B cell (primary cell): ENCODE measurements around the gene S100A4. TPM values are rescaled to one million over a fixed set of nuclear protein-coding genes. Genes with fewer than 3 reads are reported as not detected.

Experiments
- ATAC-seq: fragments of 200-7000 bp; cut with Tn5 transposase; one replicate; pipeline ENCODE4 v1.10.0; 2021; ENCODE audit warnings: low read depth, mild to moderate bottlenecking, moderate number of reproducible peaks, moderate library complexity
- CTCF ChIA-PET: fragments of 350-600 bp; sonication (Branson Sonifier 250); formaldehyde crosslinking; loops from one replicate; lab custom pipeline; 2021; ENCODE audit warnings: antibody characterized with exemption, inconsistent platforms; lab: Charles Lee
- POLR2A ChIA-PET: fragments of 350-600 bp; sonication (Branson Sonifier 250); formaldehyde crosslinking; loops from one replicate; lab custom pipeline; 2021; ENCODE audit warnings: antibody characterized with exemption; lab: Charles Lee
- DNase-seq: peaks from one replicate; pipeline ENCODE4 v3.0.0; 2013
- H2AFZ ChIP-seq: 2 replicates; pipeline ENCODE4 v1.6.1; 2012; ENCODE audit warnings: mild to moderate bottlenecking, low read depth, low read length; ENCODE audit not compliant: insufficient read depth, poor library complexity, severe bottlenecking
- H3K27ac ChIP-seq, 2 donors: 1 replicate in 1 of 2; 2 replicates in 1 of 2; pipeline ENCODE4 v1.5.1; 2012 to 2013; ENCODE audit warnings: low read length in 2 of 2, mild to moderate bottlenecking in 2 of 2, moderate library complexity in 1 of 2
- H3K27me3 ChIP-seq, 4 experiments: fragments of 200-600 bp in 1 of 4; sonication (generic) in 1 of 4; replicated peaks in 1 of 4; 1 replicate in 2 of 4; 2 replicates in 2 of 4; pipeline versions ENCODE4 v1.6.1 to v1.7.0; 2013 to 2016; ENCODE audit warnings: low read length in 3 of 4, mild to moderate bottlenecking in 2 of 4, mixed read lengths in 1 of 4, moderate library complexity in 1 of 4; ENCODE audit not compliant: insufficient read depth in 4 of 4, control insufficient read depth in 3 of 4; ENCODE audit errors: control extremely low read depth in 1 of 4
- H3K36me3 ChIP-seq, 2 experiments: replicated peaks in 1 of 2; 1 replicate in 1 of 2; 2 replicates in 1 of 2; pipeline versions ENCODE4 v1.6.1 to v1.7.1; 2013; ENCODE audit warnings: low read length in 1 of 2; ENCODE audit not compliant: insufficient read depth in 2 of 2, control insufficient read depth in 1 of 2; ENCODE audit errors: control extremely low read depth in 1 of 2, extremely low read depth in 1 of 2
- H3K4me1 ChIP-seq, 2 donors: fragments of 200-600 bp in 1 of 2; sonication (generic) in 1 of 2; 1 replicate in 1 of 2; 2 replicates in 1 of 2; pipeline versions ENCODE4 v1.5.1 to v1.6.1; 2013 to 2017; ENCODE audit warnings: low read length in 2 of 2; ENCODE audit not compliant: control insufficient read depth in 2 of 2, insufficient read depth in 2 of 2
- H3K4me2 ChIP-seq: replicated peaks from 2 replicates; pipeline ENCODE3; 2012; ENCODE audit warnings: mild to moderate bottlenecking, low read depth, low read length; ENCODE audit not compliant: poor library complexity, severe bottlenecking
- H3K4me3 ChIP-seq, 5 experiments: fragments of 200-600 bp in 1 of 5; sonication (generic) in 1 of 5; 1 replicate in 3 of 5; 2 replicates in 2 of 5; pipeline versions ENCODE4 v1.5.1 to v1.7.0; 2011 to 2016; ENCODE audit warnings: low read length in 4 of 5, mild to moderate bottlenecking in 4 of 5, low read depth in 2 of 5, control low read depth in 1 of 5, moderate library complexity in 1 of 5; ENCODE audit not compliant: insufficient read depth in 1 of 5; ENCODE audit errors: control extremely low read depth in 1 of 5, extremely low read depth in 1 of 5
- H3K79me2 ChIP-seq: fragments of 200-600 bp; sonication (generic); one replicate; pipeline ENCODE4 v1.6.0; 2016; ENCODE audit warnings: low read length; ENCODE audit not compliant: control insufficient read depth, insufficient read depth
- H3K9ac ChIP-seq: fragments of 200-600 bp; sonication (generic); 2 replicates; pipeline ENCODE4 v1.6.1; 2017; ENCODE audit warnings: mild to moderate bottlenecking, low read length, moderate library complexity
- H3K9me3 ChIP-seq, 3 donors: one replicate each; pipeline versions ENCODE4 v1.6.1 to v1.7.1; 2013; ENCODE audit warnings: low read length in 2 of 3; ENCODE audit not compliant: control insufficient read depth in 2 of 3, insufficient read depth in 1 of 3; ENCODE audit errors: control extremely low read depth in 1 of 3
- H4K20me1 ChIP-seq: 2 replicates; pipeline ENCODE4 v1.6.0; 2012; ENCODE audit warnings: mild to moderate bottlenecking, low read length; ENCODE audit not compliant: insufficient read depth, control insufficient read depth, poor library complexity, severe bottlenecking
- H3K27ac Mint-ChIP-seq: one replicate; pipeline ENCODE4 v1.8.0; 2021; ENCODE audit warnings: mixed read lengths
- H3K27me3 Mint-ChIP-seq: one replicate; pipeline ENCODE4 v1.8.0; 2021; ENCODE audit warnings: mixed read lengths
- H3K4me1 Mint-ChIP-seq: one replicate; pipeline ENCODE4 v1.8.0; 2021; ENCODE audit warnings: mixed read lengths
- H3K4me3 Mint-ChIP-seq: one replicate; pipeline ENCODE4 v1.8.0; 2021; ENCODE audit warnings: mixed read lengths
- H3K9me3 Mint-ChIP-seq: one replicate; pipeline ENCODE4 v1.8.0; 2022; ENCODE audit warnings: mixed read lengths; ENCODE audit not compliant: insufficient read depth
- EZH2 ChIP-seq: IDR thresholded peaks from 2 replicates; pipeline ENCODE4 v1.6.1; 2012; ENCODE audit warnings: borderline replicate concordance, low read depth, mild to moderate bottlenecking, moderate library complexity, low read length; ENCODE audit not compliant: insufficient read depth, poor library complexity, severe bottlenecking
- WGBS: methylation state at CpG from one replicate; pipeline ENCODE4 v1.1.5; 2013; ENCODE audit warnings: missing lambda C conversion rate; ENCODE audit not compliant: insufficient coverage; 5-methylcytosine and 5-hydroxymethylcytosine counted together
- intact Hi-C: fragments of 100-400 bp; cut with micrococcal nuclease; formaldehyde crosslinking; loops from one replicate; pipeline ENCODE4 v1.10.0; 2022
- polyA plus RNA-seq: library from polyadenylated mRNA; depleted of rRNA; stranded (reverse); fragments of >200 nt; gene quantifications from 2 replicates; pipeline ENCODE4 v1.2.3, GENCODE V29; 2012
- total RNA-seq, 2 donors: library from RNA; stranded (reverse); fragments of 120-200 nt in 1 of 2; gene quantifications; 1 replicate in 1 of 2; 2 replicates in 1 of 2; pipeline versions ENCODE4 v1.2.3 to v1.2.4, GENCODE V29; 2013 to 2022
- TF ChIP-seq, protein P1 (sequence below): fragments of 200-600 bp; IDR thresholded peaks from one replicate; pipeline ENCODE4 v1.8.0; 2022; ENCODE audit warnings: antibody characterized with exemption, mild to moderate bottlenecking

Gene S100A4
- total and polyA plus RNA-seq, 2 donors (not counting 1 experiment from before 2014, with no cell fraction given): 62.7 to 150 TPM

GRCh38 chr1:153526132-153526543, 19.5 kb downstream of the S100A4 start:
- Histone ChIP-seq H4K20me1 (no peaks in the 10 kb centered on the region), H3K4me1 (no peaks in the 10 kb centered on the region), H3K27me3 (peaks cover 0 to 2% (median 0%) of the 10 kb centered on the region in 4 experiments), H2AFZ (no peak overlapping the region), H3K36me3 (no peaks in the 10 kb centered on the region), H3K9me3 (no peaks in the 10 kb centered on the region), H3K4me2 (no peak overlapping the region), H3K4me3 (no peak overlapping the region), H3K9ac (no peak overlapping the region), H3K79me2 (no peaks in the 10 kb centered on the region), H3K27ac (no peak overlapping the region)
- Mint-ChIP-seq H3K4me3 (no peak overlapping the region), H3K4me1 (no peaks in the 10 kb centered on the region), H3K9me3 (no peaks in the 10 kb centered on the region), H3K27me3 (peaks cover 4% of the 10 kb centered on the region), H3K27ac (no peak overlapping the region)
- no peak for DNase-seq
- 71% methylated on average over 5 of the region's 8 CpGs for WGBS
- POLR2A ChIA-PET: no interaction called here
- intact Hi-C loops: no loop called here
- no peak for ATAC-seq
- TF ChIP-seq EZH2: no peak
- TF ChIP-seq, protein P1, sequence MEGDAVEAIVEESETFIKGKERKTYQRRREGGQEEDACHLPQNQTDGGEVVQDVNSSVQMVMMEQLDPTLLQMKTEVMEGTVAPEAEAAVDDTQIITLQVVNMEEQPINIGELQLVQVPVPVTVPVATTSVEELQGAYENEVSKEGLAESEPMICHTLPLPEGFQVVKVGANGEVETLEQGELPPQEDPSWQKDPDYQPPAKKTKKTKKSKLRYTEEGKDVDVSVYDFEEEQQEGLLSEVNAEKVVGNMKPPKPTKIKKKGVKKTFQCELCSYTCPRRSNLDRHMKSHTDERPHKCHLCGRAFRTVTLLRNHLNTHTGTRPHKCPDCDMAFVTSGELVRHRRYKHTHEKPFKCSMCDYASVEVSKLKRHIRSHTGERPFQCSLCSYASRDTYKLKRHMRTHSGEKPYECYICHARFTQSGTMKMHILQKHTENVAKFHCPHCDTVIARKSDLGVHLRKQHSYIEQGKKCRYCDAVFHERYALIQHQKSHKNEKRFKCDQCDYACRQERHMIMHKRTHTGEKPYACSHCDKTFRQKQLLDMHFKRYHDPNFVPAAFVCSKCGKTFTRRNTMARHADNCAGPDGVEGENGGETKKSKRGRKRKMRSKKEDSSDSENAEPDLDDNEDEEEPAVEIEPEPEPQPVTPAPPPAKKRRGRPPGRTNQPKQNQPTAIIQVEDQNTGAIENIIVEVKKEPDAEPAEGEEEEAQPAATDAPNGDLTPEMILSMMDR: no peak
- CTCF ChIA-PET: interaction anchor here (0.9 to 3.2 kb wide), 2 partner anchors 10 to 47 kb away, joined by 3 to 11 read pairs; partner anchors contain the start of gene S100A6

DNA sequence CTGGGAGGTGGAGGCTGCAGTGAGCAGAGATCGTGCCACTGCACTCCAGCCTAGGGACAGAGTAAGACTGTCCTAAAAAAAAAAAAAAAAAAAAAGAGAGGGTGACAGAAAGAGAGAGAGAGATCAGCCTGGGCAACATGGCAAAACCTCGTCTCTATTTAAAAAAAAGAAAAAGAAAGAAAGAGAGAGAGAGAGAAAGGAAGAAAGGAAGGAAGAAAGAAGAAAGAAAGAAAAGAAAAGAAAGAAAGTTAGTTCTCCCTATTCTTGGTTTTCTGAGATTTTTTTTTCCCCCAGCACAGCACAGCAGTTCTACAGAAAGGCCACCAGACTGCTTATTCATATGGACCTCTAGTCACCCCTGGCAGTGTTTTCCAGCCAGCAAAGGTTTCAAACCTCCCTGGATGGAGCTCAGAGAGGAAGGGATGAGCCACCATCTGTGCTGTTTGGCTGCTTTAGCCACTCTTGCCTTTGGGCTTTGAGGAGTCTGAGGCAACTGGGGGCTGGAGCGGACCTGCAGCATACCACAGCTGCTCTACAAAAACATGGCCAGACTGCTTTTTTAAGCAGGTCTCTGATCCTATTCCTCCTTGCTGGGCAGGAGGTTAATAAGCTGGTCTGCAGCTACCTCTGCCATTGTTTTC, 20.4 kb downstream of the S100A4 start:
- H2AFZ ChIP-seq: no peak overlapping the region
- POLR2A ChIA-PET: interaction anchor here (0.7 kb wide), 1 partner anchor 11 kb away, joined by 6 read pairs; no protein-coding TSS in a partner anchor
- H3K9me3 Mint-ChIP-seq: no peaks in the 10 kb centered on the region

More for the DNA sequence above, 20.4 kb downstream of the S100A4 start:
- Mint-ChIP-seq H3K27ac (no peak overlapping the region), H3K4me1 (no peaks in the 10 kb centered on the region), H3K27me3 (peaks cover 4% of the 10 kb centered on the region), H3K4me3 (no peak overlapping the region)
- no peaks in the 10 kb centered on the region for H3K79me2 ChIP-seq
- intact Hi-C loops: no loop called here
- no peaks in the 10 kb centered on the region for H3K4me1 ChIP-seq
- H3K9ac ChIP-seq: no peak overlapping the region
- no peaks in the 10 kb centered on the region for H3K9me3 ChIP-seq
- no peaks in the 10 kb centered on the region for H3K36me3 ChIP-seq
- H3K27me3 ChIP-seq: peaks cover 0 to 2% (median 0%) of the 10 kb centered on the region in 4 experiments
- no peaks in the 10 kb centered on the region for H4K20me1 ChIP-seq
- DNase-seq (no peak), ATAC-seq (no peak)
- no peak overlapping the region for H3K27ac ChIP-seq
- H3K4me2 ChIP-seq: no peak overlapping the region
- CTCF ChIA-PET: interaction anchor here (0.7 to 3.2 kb wide), 5 partner anchors 10 to 1869 kb away, joined by 3 to 11 read pairs (median 4); partner anchors contain the start of gene S100A6
- WGBS: 62% methylated on average over 3 of the region's 3 CpGs
- no peak overlapping the region for H3K4me3 ChIP-seq
- no peak for TF ChIP-seq EZH2
- TF ChIP-seq, protein P1: no peak
